Skin of body (tissue), 2 donors: ENCODE results near the gene DDAH1. TPM values are rescaled to one million over a fixed set of nuclear protein-coding genes. Genes with fewer than 3 reads are reported as not detected.

Experiments used
- DNase-seq: peaks from one replicate; lab custom pipeline; 2025; lab: John Stamatoyannopoulos, UW
- total RNA-seq: library from RNA; depleted of rRNA; stranded (reverse); fragments of >200 nt; gene quantifications from one replicate; pipeline ENCODE4 v1.2.3, GENCODE V29; 2014

DDAH1 gene
- total RNA-seq, 1 donor from 2014 or later: 20.7 TPM

- DNase-seq: no peak
Observed at GRCh38 chr1:85440612-85441011, 24.3 kb downstream of the DDAH1 start.

- no peak for DNase-seq
Observed at GRCh38 chr1:85438353-85438752, 26.6 kb downstream of the DDAH1 start.

GRCh38 chr1:85437139-85437538 is 27.8 kb downstream of the DDAH1 start:
- DNase-seq: no peak

GRCh38 chr1:85433096-85433495 is 31.9 kb downstream of the DDAH1 start:
- DNase-seq: no peak

- DNase-seq: no peak
Observed at GRCh38 chr1:85428471-85429089, 36.4 kb downstream of the DDAH1 start.

- no peak for DNase-seq
Observed at GRCh38 chr1:85427849-85428248, 37.1 kb downstream of the DDAH1 start.

GRCh38 chr1:85427331-85427730 is 37.6 kb downstream of the DDAH1 start:
- DNase-seq: peak; percentile 55

- DNase-seq: no peak
Observed at GRCh38 chr1:85421179-85421578, 43.8 kb downstream of the DDAH1 start.

- DNase-seq: no peak
Observed at GRCh38 chr1:85420199-85420598, 44.8 kb downstream of the DDAH1 start.

- DNase-seq: no peak
Observed at GRCh38 chr1:85417876-85418275, 47.1 kb downstream of the DDAH1 start.

GRCh38 chr1:85417017-85417416 is 47.9 kb downstream of the DDAH1 start:
- DNase-seq: no peak

GRCh38 chr1:85413169-85413568 is 51.8 kb downstream of the DDAH1 start:
- peak; percentile 35 for DNase-seq

- DNase-seq: no peak
Observed at GRCh38 chr1:85411567-85412305, 53.2 kb downstream of the DDAH1 start.

GRCh38 chr1:85409516-85409915 is 55.4 kb downstream of the DDAH1 start:
- DNase-seq: no peak

GRCh38 chr1:85407746-85408377 is 57.1 kb downstream of the DDAH1 start:
- no peak for DNase-seq

GRCh38 chr1:85406887-85407533 is 57.9 kb downstream of the DDAH1 start:
- peak; percentile 91 for DNase-seq

GRCh38 chr1:85406081-85406480 is 58.9 kb downstream of the DDAH1 start:
- no peak for DNase-seq

- DNase-seq: peak; percentile 19
Observed at GRCh38 chr1:85404408-85404807, 60.6 kb downstream of the DDAH1 start.

GRCh38 chr1:85398391-85399064 is 66.4 kb downstream of the DDAH1 start:
- no peak for DNase-seq

- no peak for DNase-seq
Observed at GRCh38 chr1:85397490-85398032, 67.4 kb downstream of the DDAH1 start.

- no peak for DNase-seq
Observed at GRCh38 chr1:85396194-85396593, 68.8 kb downstream of the DDAH1 start.
